Aorta (tissue), 5 donors: ENCODE data around the gene PCSK6. TPM values are rescaled to one million over a fixed set of nuclear protein-coding genes. Genes with fewer than 3 reads are reported as not detected.

Source experiments
- ATAC-seq: fragments of 200-7000 bp; cut with Tn5 transposase; one replicate; pipeline ENCODE4 v1.9.1; 2022; ENCODE audit warnings: moderate library complexity; ENCODE audit not compliant: low FRiP score
- DNase-seq, 2 donors: peaks; one replicate each; pipeline ENCODE4 v3.0.0-alpha.2; 2020
- H3K27ac ChIP-seq, 2 donors: one replicate each; pipeline ENCODE4 v1.5.1; 2013; ENCODE audit warnings: low read length in 2 of 2, mild to moderate bottlenecking in 2 of 2, moderate library complexity in 2 of 2, control low read depth in 1 of 2, inconsistent platforms in 1 of 2, low read depth in 1 of 2
- H3K27me3 ChIP-seq, 2 donors: one replicate each; pipeline ENCODE4 v1.6.1; 2013; ENCODE audit warnings: control low read depth in 1 of 2, low read length in 1 of 2, mild to moderate bottlenecking in 1 of 2, moderate library complexity in 1 of 2; ENCODE audit not compliant: insufficient read depth in 2 of 2, control insufficient read depth in 1 of 2
- H3K36me3 ChIP-seq, 2 donors: one replicate each; pipeline ENCODE4 v1.6.1; 2013; ENCODE audit warnings: control low read depth in 1 of 2, low read length in 1 of 2, mild to moderate bottlenecking in 1 of 2; ENCODE audit not compliant: insufficient read depth in 2 of 2, control insufficient read depth in 1 of 2
- H3K4me1 ChIP-seq, 2 donors: one replicate each; pipeline ENCODE4 v1.6.1; 2013; ENCODE audit warnings: low read length in 2 of 2, control low read depth in 1 of 2, mild to moderate bottlenecking in 1 of 2, moderate library complexity in 1 of 2; ENCODE audit not compliant: insufficient read depth in 2 of 2, control insufficient read depth in 1 of 2
- H3K4me3 ChIP-seq, 2 donors: one replicate each; pipeline ENCODE4 v1.5.1; 2013; ENCODE audit warnings: low read length in 2 of 2, control low read depth in 1 of 2, mild to moderate bottlenecking in 1 of 2
- H3K9me3 ChIP-seq: one replicate; pipeline ENCODE4 v1.6.1; 2013; ENCODE audit warnings: mild to moderate bottlenecking, low read length; ENCODE audit not compliant: control insufficient read depth
- WGBS, 2 donors: extraction: QIAGEN DNeasy Blood & Tissue Kit; methylation state at CpG; one replicate each; pipeline ENCODE4 v1.1.7; 2013; 5-methylcytosine and 5-hydroxymethylcytosine counted together
- intact Hi-C, 2 donors: fragments of 100-400 bp; cut with DNase I; formaldehyde crosslinking; loops; one replicate each; pipeline versions ENCODE4 v1.14.2 to v1.15.0; 2022
- polyA plus RNA-seq, 2 donors: library from polyadenylated mRNA; stranded (reverse); fragments of 200-250 nt; gene quantifications; one replicate each; pipeline ENCODE4 v1.2.3, GENCODE V29; 2013
- total RNA-seq, 2 donors: library from RNA; stranded (reverse); fragmentation: NEBNext Ultra II Directional; extraction: Animal tissue kit (Norgen Biotek cat#: 25700); gene quantifications; one replicate each; pipeline ENCODE4 v1.2.1, GENCODE V29; 2021
- donor health status: healthy with polysubstance abuse.
- donor health status: Bipolar disorder and iron deficiency.
- donor health status: DM: no; HTN: no; CAD: no.
- donor health status: DM: no; HTN: no; CAD: no.
- donor health status: DM: yes; HTN: yes; CAD: no.

The PCSK6 gene
- total and polyA plus RNA-seq, 4 donors, result 1.6 to 11.2 (median 5.0) TPM; not detected in 1

DNA sequence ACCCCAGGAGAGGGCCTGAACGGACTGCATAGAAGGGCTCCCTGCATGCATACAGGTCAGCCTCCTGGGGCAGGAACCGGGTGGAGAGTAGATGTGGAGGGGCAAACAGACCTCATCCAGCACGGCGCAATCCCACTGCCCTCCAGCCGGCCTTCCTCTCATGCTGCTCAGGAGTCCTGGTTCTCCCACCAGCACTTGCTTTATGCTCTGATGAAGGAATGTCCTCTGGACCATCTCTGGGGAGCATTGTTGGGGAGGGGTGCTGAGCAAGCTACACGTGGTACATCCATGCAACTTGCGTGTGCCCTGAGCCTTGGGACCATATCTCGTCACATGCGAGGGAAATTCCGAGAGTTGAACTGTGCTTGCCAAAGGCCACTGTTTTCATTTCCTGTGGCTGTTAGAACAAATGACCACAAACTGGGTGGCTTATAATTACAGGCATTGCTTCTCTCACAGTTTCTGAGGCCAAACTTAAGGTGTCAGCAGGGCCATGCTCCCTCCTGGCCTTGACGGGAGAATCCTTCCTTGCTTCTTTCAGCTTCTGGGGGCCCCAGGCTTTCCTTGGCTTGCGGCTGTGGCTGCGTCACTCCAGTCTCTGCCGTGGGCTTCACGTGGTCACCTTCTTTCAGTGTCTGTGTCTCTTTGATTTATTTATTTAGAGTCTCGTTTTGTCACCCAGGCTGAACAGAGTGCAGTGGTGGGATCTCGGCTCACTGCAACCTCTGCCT lies 224.4 kb downstream of the PCSK6 start:
- Histone ChIP-seq H3K27me3 (no peaks in the 10 kb centered on the region), H3K4me1 (no peaks in the 10 kb centered on the region), H3K9me3 (no peaks in the 10 kb centered on the region), H3K27ac (no peak overlapping the region), H3K36me3 (no peaks in the 10 kb centered on the region), H3K4me3 (no peak overlapping the region)
- DNase-seq, result peak in 1 of 2 donors; percentile 73
- WGBS, 2 donors, result 74 to 80% methylated on average over 17 of the region's 17 CpGs
- intact Hi-C loops, result no loop called here
- ATAC-seq, result no peak

GRCh38 chr15:101264011-101264410 lies 225.5 kb downstream of the PCSK6 start:
- Histone ChIP-seq H3K27ac (no peak overlapping the region), H3K4me3 (no peak overlapping the region), H3K27me3 (no peaks in the 10 kb centered on the region), H3K9me3 (no peaks in the 10 kb centered on the region), H3K4me1 (no peaks in the 10 kb centered on the region), H3K36me3 (no peaks in the 10 kb centered on the region)
- DNase-seq (peak in 1 of 2 donors; percentile 41), ATAC-seq (no peak)
- intact Hi-C loops, result no loop called here
- WGBS, 2 donors, result 93 to 97% methylated on average over 4 of the region's 4 CpGs

- Histone ChIP-seq H3K4me3 (no peak overlapping the region), H3K9me3 (no peaks in the 10 kb centered on the region), H3K36me3 (no peaks in the 10 kb centered on the region), H3K27me3 (no peaks in the 10 kb centered on the region), H3K27ac (no peak overlapping the region), H3K4me1 (no peaks in the 10 kb centered on the region)
- ATAC-seq, result no peak
- DNase-seq, result no peak
- intact Hi-C loops, result no loop called here
- 81 to 86% methylated on average over 4 of the region's 4 CpGs for WGBS, 2 donors
Observed at GRCh38 chr15:101262551-101262950, 227.0 kb downstream of the PCSK6 start.

- Histone ChIP-seq H3K4me3 (no peak overlapping the region), H3K27me3 (no peaks in the 10 kb centered on the region), H3K9me3 (no peaks in the 10 kb centered on the region), H3K27ac (no peak overlapping the region), H3K36me3 (no peaks in the 10 kb centered on the region), H3K4me1 (no peaks in the 10 kb centered on the region)
- WGBS, 2 donors, result 22 to 23% methylated on average over 11 of the region's 11 CpGs
- DNase-seq (peak; percentile 72 to 79), ATAC-seq (peak; percentile 88)
- intact Hi-C loops, result loop anchor here (1.0 to 10.0 kb wide), 5 partner anchors 170 to 344 kb away; partner anchors contain the start of gene LRRK1 (in 1 of the 2)
Observed at GRCh38 chr15:101258238-101259144, 231.0 kb downstream of the PCSK6 start.

DNA sequence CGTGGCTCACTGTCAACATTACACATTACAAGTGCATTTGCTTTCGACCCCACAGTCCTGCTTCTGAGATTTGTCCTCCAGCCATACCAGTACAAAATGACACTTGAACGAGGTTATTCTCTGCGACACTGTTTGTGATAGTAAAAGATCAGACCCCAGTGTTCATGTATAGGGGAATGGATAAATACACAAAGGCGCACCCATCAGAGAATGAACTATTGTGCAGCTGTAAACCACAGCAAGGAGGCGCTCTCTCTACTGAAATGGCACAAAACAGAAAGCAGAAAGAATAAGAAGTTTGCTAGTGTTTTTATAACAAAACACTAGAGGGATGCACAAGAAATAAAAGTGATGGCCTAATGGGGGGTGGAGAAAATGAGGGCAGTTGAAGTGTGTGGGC lies 232.8 kb downstream of the PCSK6 start:
- ATAC-seq, result no peak
- WGBS, 2 donors, result 91% methylated on average over 6 of the region's 6 CpGs
- H3K36me3 ChIP-seq, result no peaks in the 10 kb centered on the region

GRCh38 chr15:101255615-101256241 lies 233.8 kb downstream of the PCSK6 start:
- Histone ChIP-seq H3K27ac (no peak overlapping the region), H3K36me3 (no peaks in the 10 kb centered on the region), H3K4me1 (no peaks in the 10 kb centered on the region), H3K9me3 (no peaks in the 10 kb centered on the region), H3K4me3 (no peak overlapping the region), H3K27me3 (no peaks in the 10 kb centered on the region)
- DNase-seq, result no peak
- 60 to 68% methylated on average over 8 of the region's 8 CpGs for WGBS, 2 donors
- intact Hi-C loops, result loop anchor here in 1 of 2 donors (10.0 kb wide), 1 partner anchor 341 kb away; the partner anchor contains the start of gene LRRK1
- ATAC-seq, result no peak

More for the DNA sequence above, 232.8 kb downstream of the PCSK6 start:
- intact Hi-C loops, result loop anchor here in 1 of 2 donors (10.0 kb wide), 1 partner anchor 342 kb away; the partner anchor contains the start of gene LRRK1
- DNase-seq, result no peak
- Histone ChIP-seq H3K9me3 (no peaks in the 10 kb centered on the region), H3K4me3 (no peak overlapping the region), H3K27me3 (no peaks in the 10 kb centered on the region), H3K27ac (no peak overlapping the region), H3K4me1 (no peaks in the 10 kb centered on the region)

DNA sequence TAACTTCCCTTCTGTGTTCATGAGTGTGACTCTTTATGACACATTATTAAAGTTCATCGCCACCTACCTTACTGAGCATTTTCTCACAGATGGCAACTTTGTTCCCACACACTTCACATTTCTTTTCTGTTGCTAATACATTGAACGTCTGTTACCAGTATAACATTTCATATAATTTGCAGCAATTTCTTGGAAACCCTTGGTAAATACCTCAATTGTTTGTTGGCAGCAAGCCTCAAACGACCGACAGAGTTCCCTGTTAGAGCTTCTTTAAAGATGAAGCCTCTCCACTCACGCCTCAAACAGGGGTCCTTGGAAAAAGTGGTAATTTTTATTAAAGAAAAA lies 234.5 kb downstream of the PCSK6 start:
- H3K4me3 ChIP-seq, result no peak overlapping the region
- ATAC-seq (no peak), DNase-seq (no peak)
- H3K9me3 ChIP-seq, result no peaks in the 10 kb centered on the region
- H3K36me3 ChIP-seq, result no peaks in the 10 kb centered on the region
- intact Hi-C loops, result loop anchor here in 1 of 2 donors (10.0 kb wide), 1 partner anchor 340 kb away; the partner anchor contains the start of gene LRRK1
- WGBS, 2 donors, result 77 to 82% methylated on average over 5 of the region's 5 CpGs
- H3K27me3 ChIP-seq, result no peaks in the 10 kb centered on the region
- H3K4me1 ChIP-seq, result no peaks in the 10 kb centered on the region
- H3K27ac ChIP-seq, result no peak overlapping the region
